ENCODE results near the gene LRRC74A. TPM values are rescaled to one million over a fixed set of nuclear protein-coding genes. Genes with fewer than 3 reads are reported as not detected.

Gene LRRC74A
- total RNA-seq, 2 experiments from 2014 or later, result not detected

DNA sequence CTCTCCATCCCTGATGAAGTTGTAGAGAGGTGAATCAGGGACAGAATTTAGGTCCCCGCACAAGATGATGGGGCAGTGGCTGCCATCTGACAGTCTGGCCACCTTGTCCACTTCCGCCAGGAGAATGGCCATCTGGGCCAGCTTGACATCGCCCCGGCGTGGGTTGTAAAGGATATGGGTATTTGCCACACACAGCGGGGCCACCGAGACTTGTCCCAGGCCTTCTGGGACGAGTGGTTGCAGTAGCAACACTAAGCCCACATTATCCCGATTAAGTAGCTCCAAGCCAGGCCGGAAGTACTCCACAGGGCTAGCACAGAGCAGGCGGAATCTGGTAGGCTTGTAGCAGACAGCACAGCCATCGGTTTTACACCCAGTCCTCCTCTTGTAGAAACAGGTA, 19.8 kb upstream of the LRRC74A start:
- CTCF ChIA-PET, result interaction anchor here (1.1 kb wide), 1 partner anchor 96 kb away, joined by 3 read pairs; no protein-coding TSS in a partner anchor
- POLR2A ChIA-PET, result no interaction called here

DNA sequence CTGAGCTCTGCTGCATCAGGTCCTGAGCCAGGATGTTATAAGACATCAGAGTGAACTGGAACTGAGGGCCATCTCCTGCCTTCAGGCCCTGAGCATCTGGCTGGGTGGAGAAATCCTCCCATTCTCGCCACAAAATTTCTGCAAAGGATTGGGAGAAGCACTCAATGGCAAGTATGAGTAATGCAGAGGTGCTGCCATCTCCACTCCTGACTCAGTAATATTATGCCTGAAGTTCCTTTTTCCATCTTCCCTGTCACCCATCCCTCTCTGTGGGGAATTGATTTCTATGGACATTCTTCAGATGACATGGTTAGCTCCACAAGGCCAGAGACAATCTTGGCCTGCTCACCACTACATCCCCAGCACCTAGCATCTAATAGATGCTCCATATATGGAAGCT, 18.2 kb upstream of the LRRC74A start:
- ChIA-PET POLR2A (no interaction called here), CTCF (no interaction called here)

DNA sequence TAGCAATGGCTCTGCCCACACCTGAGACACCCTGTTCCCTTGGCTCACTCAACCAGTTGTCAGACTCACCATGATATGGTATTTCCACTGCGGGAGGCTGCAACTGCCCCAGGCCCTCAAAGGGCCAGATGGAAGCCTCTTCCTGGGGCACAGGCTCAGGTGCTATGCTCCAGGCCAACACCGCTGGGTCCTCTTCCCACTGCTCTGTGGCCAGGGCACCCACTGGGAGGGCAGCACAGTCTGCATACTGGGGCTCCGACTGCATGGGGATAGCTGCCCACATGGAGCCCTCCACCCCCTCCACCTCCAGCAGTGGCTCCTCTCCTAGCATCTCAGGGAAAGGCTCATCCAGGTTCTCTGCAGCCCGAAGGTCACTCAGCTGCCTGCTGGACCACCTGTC, 17.2 kb upstream of the LRRC74A start:
- CTCF ChIA-PET, result no interaction called here
- POLR2A ChIA-PET, result interaction anchor here (0.6 kb wide), 1 partner anchor 88 kb away, joined by 3 read pairs; no protein-coding TSS in a partner anchor

DNA sequence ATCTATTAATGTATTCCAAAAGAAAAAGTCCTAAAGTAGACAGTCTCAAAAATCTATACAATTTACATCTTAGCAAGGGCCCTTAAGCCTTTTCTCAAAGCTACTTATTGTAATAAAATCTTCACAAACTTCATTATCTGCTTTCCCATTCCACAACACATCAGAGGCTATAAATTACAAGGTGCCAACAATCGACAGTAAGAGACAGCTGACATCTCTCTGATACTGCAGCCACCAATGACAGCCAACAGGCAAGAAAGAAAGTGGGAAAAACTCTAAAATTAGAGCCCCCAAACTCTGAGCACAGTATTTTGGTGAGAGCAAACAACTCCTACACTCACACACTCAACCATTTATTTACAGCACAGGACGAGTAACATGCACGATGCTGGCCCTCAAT, 15.7 kb upstream of the LRRC74A start:
- ChIA-PET CTCF (interaction anchor here (0.8 to 4.4 kb wide), 5 partner anchors 21 to 260 kb away, joined by 3 to 18 read pairs (median 3); no protein-coding TSS in a partner anchor), POLR2A (no interaction called here)

DNA sequence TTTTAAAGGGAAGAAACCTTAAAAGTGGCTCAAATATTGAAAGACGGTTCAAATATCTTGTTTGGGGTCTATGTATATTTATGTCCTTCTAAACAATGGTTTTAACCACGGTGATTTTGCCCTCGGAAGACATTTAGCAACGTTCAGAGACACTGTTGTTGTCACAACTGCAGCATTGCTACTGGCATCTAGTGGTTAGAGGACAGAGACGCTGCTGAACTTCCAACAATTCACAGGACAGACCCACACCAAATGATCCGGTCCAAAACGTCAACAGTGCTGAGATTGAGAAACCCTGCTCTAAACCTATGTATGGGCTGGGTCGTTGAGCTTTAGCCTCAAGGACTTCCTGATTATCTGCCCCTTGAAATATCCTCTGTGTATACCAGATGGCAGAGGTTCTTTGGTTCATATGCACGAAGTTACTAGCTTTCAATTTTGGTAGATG, 15.2 kb upstream of the LRRC74A start:
- ChIA-PET POLR2A (no interaction called here), CTCF (interaction anchor here (0.7 to 4.4 kb wide), 5 partner anchors 22 to 296 kb away, joined by 3 to 18 read pairs (median 3); no protein-coding TSS in a partner anchor)

DNA sequence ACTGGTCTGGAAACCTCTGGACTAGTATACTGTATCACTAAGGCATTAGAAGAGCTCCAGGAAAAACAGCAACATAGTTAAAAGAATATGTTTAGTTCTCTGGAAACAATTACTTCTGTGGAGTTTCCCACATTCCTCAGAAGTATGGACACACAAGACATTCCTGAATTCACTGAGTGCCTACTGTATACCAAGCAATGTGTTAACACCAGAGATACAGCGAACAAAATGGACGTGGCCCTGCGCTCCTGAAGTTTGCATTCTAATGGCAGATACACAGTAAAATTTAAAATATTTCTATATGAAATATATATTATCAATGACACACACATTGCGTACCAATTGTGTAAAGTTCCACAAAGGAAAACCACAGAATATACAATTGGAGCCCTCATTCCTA, 14.6 kb upstream of the LRRC74A start:
- POLR2A ChIA-PET, result no interaction called here

DNA sequence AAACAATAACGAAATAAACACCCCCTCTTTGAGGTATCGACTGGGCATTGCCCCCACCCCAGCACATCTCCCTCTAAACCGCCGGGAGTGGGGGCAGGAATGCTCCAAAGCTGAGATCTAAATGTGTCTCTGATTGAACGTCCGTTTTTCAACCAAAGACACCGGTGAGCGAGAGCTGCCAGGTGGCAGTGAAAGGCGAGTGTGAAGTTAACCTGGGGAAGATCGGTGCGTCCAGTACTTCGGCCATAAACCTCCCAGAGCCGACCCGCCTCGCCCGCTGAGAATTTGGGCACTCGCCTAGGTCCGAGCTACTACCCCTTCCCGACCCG, 14.2 kb upstream of the LRRC74A start:
- POLR2A ChIA-PET, result interaction anchor here (0.6 to 0.9 kb wide), 2 partner anchors 10 to 25 kb away, joined by 3 read pairs; no protein-coding TSS in a partner anchor
- CTCF ChIA-PET, result interaction anchor here (0.8 to 4.4 kb wide), 4 partner anchors 27 to 285 kb away, joined by 3 to 18 read pairs (median 3); no protein-coding TSS in a partner anchor

More for the DNA sequence above, 14.6 kb upstream of the LRRC74A start:
- CTCF ChIA-PET, result interaction anchor here (0.7 to 4.4 kb wide), 6 partner anchors 26 to 296 kb away, joined by 3 to 18 read pairs (median 3); no protein-coding TSS in a partner anchor

DNA sequence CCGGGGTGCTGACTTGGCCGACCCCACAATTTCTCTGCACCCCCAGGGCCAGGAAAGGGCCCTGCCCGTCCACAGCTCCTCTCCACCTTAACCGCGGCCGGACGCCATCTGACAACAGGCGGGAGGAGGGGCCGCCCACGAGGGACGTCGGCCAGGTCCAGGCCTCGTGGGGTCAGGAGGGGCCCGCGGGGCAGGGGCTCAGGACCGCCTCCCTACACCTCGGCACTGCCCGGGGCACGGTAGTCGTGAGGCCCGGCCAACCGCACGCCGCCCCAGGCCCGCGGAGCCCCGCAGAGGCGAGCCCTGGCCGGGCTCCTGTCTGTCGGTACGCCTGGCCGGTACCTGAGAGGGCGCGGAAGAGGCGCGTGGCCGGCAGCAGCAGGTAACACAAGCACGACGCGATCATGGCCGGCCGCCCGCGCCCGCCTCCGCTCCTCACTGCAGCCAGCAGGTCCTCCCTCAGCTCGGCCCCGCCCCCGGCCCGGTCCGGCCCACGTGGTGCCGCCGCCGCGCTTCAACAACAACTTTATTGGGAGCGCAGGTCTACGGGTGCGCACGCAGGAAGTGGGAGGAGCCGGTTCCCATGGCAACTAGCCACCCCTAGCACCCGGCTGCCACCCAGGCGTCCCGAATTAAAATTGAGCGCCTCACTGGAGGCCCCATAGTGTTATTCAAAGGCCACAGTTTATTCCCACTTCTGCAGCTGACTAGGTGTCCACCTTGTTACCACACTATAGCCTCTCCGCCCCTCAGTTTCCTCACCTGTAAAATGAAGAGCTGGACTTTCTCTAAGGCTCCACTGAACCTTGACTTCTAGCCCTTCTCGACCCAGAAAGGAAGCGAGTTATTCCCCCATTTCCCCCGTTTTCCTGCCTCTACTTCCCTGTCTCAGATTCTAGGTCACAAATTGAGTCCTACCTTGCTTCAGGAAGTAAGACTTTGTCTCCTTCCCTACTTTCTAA, 13.5 kb upstream of the LRRC74A start, which contains the start of gene ANGEL1:
Gene ANGEL1 (minus strand): TSS at position 461 of the 962 bp plus-strand sequence. CDS start 55 bp downstream, at position 406.
- POLR2A ChIA-PET, result interaction anchor here (0.6 to 0.9 kb wide), 2 partner anchors 10 to 24 kb away, joined by 3 read pairs; no protein-coding TSS in a partner anchor
- CTCF ChIA-PET, result interaction anchor here (0.8 to 4.4 kb wide), 4 partner anchors 27 to 284 kb away, joined by 3 to 18 read pairs (median 3); no protein-coding TSS in a partner anchor

DNA sequence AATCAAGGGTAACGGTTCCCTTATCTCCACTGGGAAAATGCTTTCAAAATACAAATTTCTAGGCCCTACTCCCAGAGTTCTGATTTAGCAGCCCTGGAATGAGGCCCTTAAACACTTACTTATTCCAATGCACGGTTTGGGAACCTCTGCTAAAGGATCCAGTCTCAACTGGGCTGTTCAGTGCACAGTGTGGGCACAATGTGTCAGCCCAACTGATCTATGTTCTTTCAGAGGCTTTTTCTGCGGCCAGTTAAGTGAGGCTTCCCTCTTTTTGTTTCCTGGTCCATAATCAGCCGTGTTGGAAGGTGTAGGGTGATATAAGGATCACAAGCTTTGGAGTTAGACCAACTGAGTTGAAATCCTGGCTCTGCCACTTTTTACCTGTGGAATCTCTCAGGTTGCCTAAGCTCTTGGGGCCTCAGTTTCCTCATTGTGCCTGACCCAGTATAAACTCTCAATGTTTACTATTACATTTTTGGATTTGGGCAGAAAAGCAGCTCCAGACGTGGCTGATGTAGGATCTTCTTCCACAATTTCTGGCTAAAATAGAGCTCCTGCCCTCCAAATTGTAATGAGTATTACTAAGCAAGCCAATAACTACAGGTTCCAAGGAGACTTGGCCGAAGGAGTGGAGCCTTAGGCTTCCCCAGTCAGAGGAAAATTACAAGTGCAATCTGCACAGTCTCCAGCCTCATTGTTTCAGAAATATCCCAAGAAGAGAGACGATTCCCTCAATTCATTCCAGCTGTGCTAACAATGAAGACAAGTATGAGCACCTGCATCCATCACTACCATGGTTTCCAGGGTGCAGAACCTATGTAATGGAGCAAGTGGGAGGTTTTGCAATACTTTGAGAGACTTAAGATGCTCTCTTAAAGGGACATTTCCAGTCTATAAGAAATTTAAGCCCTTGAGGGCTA, 11.2 kb upstream of the LRRC74A start:
- POLR2A ChIA-PET, result no interaction called here
- CTCF ChIA-PET, result no interaction called here

DNA sequence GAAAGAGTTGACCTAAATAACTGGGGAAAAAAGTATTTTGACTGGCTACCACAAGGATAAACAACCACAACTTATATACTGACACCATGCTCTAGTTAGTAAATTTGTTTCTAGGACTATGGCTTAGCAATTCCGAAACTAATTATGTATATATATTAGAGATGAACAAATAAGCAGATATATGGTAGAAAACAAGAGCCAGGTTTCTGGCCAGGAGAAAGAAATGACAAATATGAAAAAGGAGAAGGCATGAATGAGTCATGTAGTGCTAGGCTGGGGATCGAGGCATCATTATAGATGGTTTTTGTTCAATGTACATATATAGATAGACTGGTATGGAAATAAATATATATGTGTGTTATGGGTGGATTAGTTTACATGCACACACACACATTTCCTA, 5.5 kb upstream of the LRRC74A start:
- CTCF ChIA-PET, result no interaction called here
- POLR2A ChIA-PET, result no interaction called here

DNA sequence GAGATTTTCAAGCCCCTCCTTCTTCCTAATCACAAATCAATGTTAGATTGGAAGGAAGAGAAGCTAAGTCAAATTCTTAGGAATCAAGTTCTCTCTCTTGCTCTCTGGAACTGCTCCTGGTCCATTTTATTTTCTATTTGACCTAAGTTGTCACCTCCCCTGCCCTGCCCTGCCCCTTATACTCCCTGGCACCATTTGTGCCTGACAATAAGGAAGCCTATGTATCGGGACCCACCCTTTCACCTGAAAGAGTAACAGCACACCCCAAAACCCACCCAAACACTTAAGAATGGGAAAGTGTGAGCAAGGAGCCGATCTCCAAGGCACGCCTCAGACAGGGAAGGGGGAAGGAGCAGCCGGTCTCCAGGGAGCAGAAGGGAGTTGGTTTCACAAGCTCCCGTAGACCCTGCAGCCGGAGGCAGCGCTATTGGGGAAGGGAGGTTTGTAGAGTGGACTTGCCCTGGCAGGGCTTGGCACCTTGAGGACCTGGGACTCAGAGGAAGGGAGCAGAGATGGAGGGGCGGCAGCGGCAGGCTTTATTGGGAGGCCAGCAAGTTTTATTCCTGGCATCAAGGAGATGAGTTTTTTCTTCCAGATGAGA, 1.6 kb downstream of the LRRC74A start:
- ChIA-PET CTCF (no interaction called here), POLR2A (no interaction called here)

DNA sequence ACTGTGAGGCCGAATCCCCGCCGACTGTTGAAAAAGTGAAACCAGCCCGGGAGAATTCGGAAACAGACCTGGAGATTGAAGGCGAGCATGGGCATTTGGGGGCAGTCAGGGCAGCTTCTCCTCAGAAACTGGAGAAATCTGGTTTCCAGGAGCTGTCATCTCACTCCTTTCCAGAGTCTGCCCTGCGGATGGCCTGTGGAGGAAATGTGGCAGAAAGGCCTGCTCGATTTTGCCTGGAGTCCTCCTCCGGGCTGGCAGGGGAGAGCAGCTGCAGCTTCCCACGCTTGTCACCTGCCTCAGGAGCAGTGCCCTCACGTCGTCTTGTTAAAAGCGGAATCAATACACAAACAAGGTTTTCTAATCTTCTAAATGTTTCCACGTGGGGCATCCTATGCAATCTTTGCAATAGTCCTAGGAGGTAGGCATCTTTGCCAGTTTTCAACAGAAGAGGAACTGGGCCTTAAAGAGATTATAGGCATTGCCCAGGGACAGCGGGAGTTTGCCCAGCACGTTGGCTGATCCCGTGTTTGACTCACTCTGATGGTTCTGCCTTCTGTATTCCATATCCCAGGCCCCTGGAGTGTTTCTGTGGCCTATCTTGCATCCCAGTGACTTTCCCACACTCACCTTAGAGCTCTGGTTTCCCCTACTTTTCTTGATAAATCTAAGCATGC, 2.3 kb downstream of the LRRC74A start:
- POLR2A ChIA-PET, result no interaction called here
- CTCF ChIA-PET, result no interaction called here

DNA sequence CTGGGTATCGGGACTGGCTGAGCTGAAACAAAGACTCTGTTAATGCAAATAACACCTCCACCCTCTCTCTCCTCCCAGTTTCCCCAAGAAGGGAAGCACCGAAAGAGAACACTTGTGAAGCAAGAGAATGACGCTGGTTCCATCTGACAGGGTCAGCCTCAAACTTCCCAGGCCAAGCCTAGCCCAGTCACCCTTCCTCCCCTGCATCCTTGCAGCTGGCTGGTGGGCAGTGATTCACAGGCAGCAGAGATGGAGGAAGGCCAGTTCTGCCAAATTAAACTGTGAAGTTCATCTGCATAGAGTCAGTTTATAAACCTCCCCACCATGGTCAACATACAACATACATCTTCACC, 2.8 kb downstream of the LRRC74A start:
- ChIA-PET POLR2A (no interaction called here), CTCF (no interaction called here)

DNA sequence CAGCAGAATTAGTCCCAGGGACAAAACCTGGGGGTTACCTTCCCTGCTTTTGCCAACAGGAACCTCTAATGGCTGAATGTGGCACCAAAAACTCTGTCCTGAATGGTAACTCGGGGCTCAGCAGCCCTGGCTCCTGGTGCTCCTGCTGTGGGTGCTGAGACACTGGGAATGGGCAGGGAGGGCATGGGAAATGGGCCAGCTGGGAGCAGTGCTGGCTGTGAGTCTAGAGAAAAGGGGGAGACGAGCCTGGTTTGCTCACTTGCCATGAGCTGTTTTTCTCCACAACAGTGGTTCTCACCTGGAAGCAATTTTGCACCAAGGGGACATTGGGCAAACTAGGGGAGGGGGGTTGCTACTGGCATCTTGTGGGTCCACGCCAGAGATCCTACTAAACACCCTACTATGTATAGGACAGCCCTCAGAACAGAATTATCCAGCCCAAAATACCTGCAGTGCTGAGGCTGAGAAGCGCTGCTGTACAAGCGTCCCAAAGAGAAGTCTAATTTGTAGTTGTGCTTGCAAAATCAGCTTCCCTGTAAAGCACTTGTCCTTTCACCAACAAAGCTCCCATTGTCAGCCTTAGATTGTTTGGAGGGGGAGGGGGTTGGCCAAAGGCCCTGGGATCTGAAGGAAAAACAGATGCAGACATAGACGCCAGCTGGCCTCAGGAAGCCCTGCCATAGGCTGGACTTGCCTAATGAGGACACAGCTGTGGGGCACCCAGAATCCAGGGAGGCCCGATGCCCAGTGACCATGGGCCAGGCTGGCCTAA, 3.6 kb downstream of the LRRC74A start:
- ChIA-PET POLR2A (no interaction called here), CTCF (no interaction called here)

DNA sequence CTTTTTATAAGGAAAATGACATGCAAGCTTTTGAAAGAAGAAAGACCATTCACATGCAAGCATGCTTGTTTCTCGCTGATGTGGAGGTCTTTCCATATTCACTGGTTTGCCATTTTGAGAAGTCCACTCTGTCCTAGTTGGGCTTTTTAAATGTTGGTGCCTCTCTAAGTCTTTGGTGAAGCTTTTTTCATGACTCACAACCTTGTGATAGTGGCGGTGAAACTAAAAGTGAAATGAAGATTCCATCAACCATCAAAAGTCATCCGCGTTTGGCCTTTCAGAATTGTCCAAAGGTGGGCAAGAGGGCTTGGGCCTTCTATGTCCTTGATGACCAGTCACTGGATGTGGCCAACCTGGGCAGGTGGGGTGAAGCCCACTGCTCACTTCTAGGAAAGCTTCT, 4.3 kb downstream of the LRRC74A start:
- ChIA-PET POLR2A (no interaction called here), CTCF (no interaction called here)

DNA sequence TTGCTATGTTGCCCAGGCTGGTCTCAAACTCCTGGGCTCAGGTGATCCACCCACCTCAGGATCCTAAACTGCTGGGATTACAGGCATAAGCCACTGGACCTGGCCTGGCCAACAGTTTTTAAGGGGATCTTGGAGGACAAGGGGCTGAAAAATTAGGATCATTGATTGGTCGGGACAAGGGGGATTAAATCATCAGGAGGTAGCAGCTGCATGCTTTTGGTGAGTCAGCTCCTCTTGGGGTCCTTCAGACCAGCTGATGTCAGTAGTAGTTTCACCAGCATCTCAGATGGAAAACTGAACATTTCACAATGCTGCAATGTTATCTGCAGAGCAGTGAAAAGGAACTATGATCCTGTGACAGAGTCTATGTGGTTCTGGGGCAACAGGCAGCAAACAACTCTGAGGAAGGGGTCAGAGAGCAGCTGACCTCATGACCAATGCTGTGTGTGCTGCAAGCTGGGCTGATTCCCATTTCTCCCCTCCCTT, 6.3 kb downstream of the LRRC74A start:
- CTCF ChIA-PET, result no interaction called here

DNA sequence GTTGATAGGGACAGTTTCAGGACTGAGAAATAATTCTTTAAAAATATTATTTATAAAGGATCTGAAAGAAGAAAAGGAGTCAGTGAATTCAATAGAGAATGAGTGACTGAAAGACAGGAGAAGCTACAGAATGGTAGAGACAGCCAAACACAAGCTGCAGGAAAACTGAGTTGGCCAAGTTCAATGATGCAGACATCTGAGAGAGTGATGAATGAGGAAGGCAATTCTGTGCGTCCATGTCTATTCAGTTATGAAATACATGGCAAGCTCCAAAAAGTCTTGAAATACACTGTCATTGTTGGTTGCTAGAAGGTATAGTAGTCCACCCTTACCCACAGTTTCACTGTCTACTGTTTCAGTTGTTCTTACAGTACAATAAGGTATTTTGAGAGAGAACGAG, 6.8 kb downstream of the LRRC74A start:
- ChIA-PET CTCF (no interaction called here), POLR2A (no interaction called here)

More for the DNA sequence above, 6.3 kb downstream of the LRRC74A start:
- POLR2A ChIA-PET, result no interaction called here

DNA sequence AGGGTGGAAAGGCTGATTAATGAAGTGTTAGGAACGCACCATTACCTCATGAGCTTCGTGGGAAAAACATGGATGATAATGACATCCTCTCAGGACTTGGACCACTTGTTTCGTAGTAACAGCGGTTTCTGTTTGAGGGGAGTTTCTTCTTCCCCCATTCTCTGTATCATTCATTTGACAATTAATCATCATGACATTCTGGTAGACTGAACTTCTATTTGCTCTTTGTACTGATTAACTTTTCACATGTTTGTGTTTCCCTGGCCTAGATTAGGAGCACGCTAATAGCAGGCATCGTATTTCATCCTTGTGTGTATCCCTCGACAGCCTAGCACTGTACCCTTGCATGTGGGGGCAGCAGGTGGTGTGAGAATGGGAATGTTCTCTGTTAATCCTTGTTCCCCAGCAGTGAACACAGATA, 8.0 kb downstream of the LRRC74A start:
- ChIA-PET POLR2A (no interaction called here), CTCF (no interaction called here)
